Measurements from ENCODE around the gene OR2F1. TPM values are rescaled to one million over a fixed set of nuclear protein-coding genes. Genes with fewer than 3 reads are reported as not detected.

Gene OR2F1
- total RNA-seq, 1 experiment from 2014 or later, result not detected

- Histone ChIP-seq H3K4me2 (ENCODE audit: low read length) (no peak overlapping the region), H4K20me1 (ENCODE audit: insufficient read depth) (no peaks in the 10 kb centered on the region), H3K9me3 (ENCODE audit: control insufficient read depth in 1 of 2, insufficient read depth in 1 of 2, low read depth in 1 of 2, low read length in 2 of 2) (no peaks in the 10 kb centered on the region), H3K9ac (ENCODE audit: low read length) (no peak overlapping the region), H3K4me3 (replicated peaks in 1 of 2; ENCODE audit: low read depth in 1 of 2, low read length in 2 of 2) (no peak overlapping the region), H3K4me1 (ENCODE audit: control insufficient read depth in 1 of 2, insufficient read depth in 2 of 2, low read length in 2 of 2) (no peaks in the 10 kb centered on the region), H2AFZ (ENCODE audit: low read depth, low read length, poor library complexity, severe bottlenecking) (no peak overlapping the region), H3K9me2 (ENCODE audit: insufficient read depth) (no peaks in the 10 kb centered on the region), H3K27ac (ENCODE audit: low read depth, low read length) (no peak overlapping the region), H3K36me3 (ENCODE audit: control insufficient read depth in 1 of 2, insufficient read depth in 2 of 2, low read length in 2 of 2) (no peaks in the 10 kb centered on the region), H3K79me2 (ENCODE audit: insufficient read depth, low read length) (no peaks in the 10 kb centered on the region), H3K27me3 (ENCODE audit: insufficient read depth, low read length) (no peaks in the 10 kb centered on the region)
- BruUV-seq (replicated peaks), result no TSS peak
- CTCF ChIA-PET, result no interaction called here
- intact Hi-C loops (cut with micrococcal nuclease), result no loop called here
- ATAC-seq, result no peak
- TF ChIP-seq CTCF (IDR thresholded peaks at IDR 0.05 in 2 of 3, conservative IDR thresholded peaks at IDR 0.05 in 1 of 3; ENCODE audit: borderline replicate concordance in 1 of 3, insufficient read depth in 1 of 3, low read depth in 2 of 3, low read length in 2 of 3) (no peak), ATF3 (IDR thresholded peaks at IDR 0.05) (no peak), EZH2 (IDR thresholded peaks at IDR 0.05) (no peak), MAX (IDR thresholded peaks at IDR 0.05) (no peak), SIN3A (IDR thresholded peaks at IDR 0.05; ENCODE audit: low read depth) (no peak), ZFX (IDR thresholded peaks at IDR 0.05) (no peak), TCF7L2 (IDR thresholded peaks at IDR 0.05; ENCODE audit: borderline replicate concordance, extremely low read depth, insufficient read depth, insufficient read length) (no peak), ZBTB33 (IDR thresholded peaks at IDR 0.05; ENCODE audit: extremely low read depth, insufficient replicate concordance, low read length) (no peak), FOSL1 (IDR thresholded peaks at IDR 0.05; ENCODE audit: low read depth) (no peak), ZNF274 (IDR thresholded peaks at IDR 0.05; ENCODE audit: low read depth, low read length) (no peak), YY1 (IDR thresholded peaks at IDR 0.05; ENCODE audit: extremely low read depth, insufficient replicate concordance, low read depth, low read length) (no peak)
- POLR2A ChIA-PET, result no interaction called here
- no peak for DNase-seq (ENCODE audit: low read depth, low spot score)
- RAD21 ChIA-PET (ENCODE audit: low non-redundant PET in 1 of 2, low total read pairs in 2 of 2, uncharacterized antibody in 2 of 2, unreplicated experiment in 2 of 2), result no interaction called here
Measured at GRCh38 chr7:143960813-143961610, 6.4 kb downstream of the OR2F1 start.
